Activated CD4-positive, alpha-beta T cell treated with anti-CD3 and anti-CD28 coated beads, Interleukin-2, amount 10 ng/mL, durations not matched to agents 24 days and 14 days (primary cell): ENCODE measurements around the gene RIPOR2. TPM values are rescaled to one million over a fixed set of nuclear protein-coding genes. Genes with fewer than 3 reads are reported as not detected.
A peak's percentile ranks its signal among the peaks of the same experiment; 100 is the strongest.
"Not testable (repeated sequence)": the region's sequence is repeated elsewhere in the genome, so short reads cannot be mapped to it uniquely, and the experiment has no call there.

ENCODE experiments used
- DNase-seq: peaks from one replicate; pipeline ENCODE4 v3.0.0; 2022
- H3K27ac Mint-ChIP-seq: one replicate; pipeline ENCODE4 v1.8.0; 2022; ENCODE audit warnings: mild to moderate bottlenecking, mixed read lengths
- H3K27me3 Mint-ChIP-seq: one replicate; pipeline ENCODE4 v1.8.0; 2022; ENCODE audit warnings: mixed read lengths
- H3K36me3 Mint-ChIP-seq: one replicate; pipeline ENCODE4 v1.8.0; 2022; ENCODE audit warnings: low read depth, mild to moderate bottlenecking, mixed read lengths
- H3K4me1 Mint-ChIP-seq: one replicate; pipeline ENCODE4 v1.8.0; 2021; ENCODE audit warnings: mixed read lengths
- H3K4me3 Mint-ChIP-seq: one replicate; pipeline ENCODE4 v1.8.0; 2022; ENCODE audit warnings: mild to moderate bottlenecking, moderate library complexity, mixed read lengths
- H3K9me3 Mint-ChIP-seq: one replicate; pipeline ENCODE4 v1.8.0; 2021; ENCODE audit warnings: mixed read lengths
- intact Hi-C: fragments of 100-400 bp; cut with micrococcal nuclease; formaldehyde crosslinking; loops from one replicate; pipeline ENCODE4 v1.15.1; 2023
- total RNA-seq: library from RNA; stranded (reverse); gene quantifications from 2 replicates; pipeline ENCODE4 v1.2.3, GENCODE V29; 2022

Gene RIPOR2
- total RNA-seq, 1 donor from 2014 or later = 25.3 TPM

DNA sequence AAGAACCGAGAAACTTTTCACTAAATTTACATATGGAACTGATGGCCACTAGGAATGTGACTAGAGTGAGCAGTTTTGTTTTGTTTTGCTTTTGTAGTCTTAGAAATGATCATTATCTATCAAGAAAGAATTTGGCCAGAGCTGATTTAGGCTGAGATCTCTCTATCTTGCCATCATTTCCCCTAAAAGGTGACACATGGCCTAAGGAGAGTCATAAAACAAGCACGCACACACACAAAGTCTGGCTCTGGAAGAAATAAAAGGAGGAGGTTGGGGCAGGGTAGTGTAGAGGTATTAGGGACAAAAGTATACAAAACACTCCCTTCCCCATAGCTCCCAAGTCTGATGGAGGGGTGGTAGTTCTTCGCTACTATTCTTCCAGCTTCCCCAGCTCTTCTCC lies 56.4 kb downstream of the RIPOR2 start:
- H3K36me3 Mint-ChIP-seq = peaks cover 72% of the 10 kb centered on the region
- no peaks in the 10 kb centered on the region for H3K27me3 Mint-ChIP-seq
- no peaks in the 10 kb centered on the region for H3K9me3 Mint-ChIP-seq
- peaks cover 47% of the 10 kb centered on the region for H3K4me1 Mint-ChIP-seq
- DNase-seq = no peak
- H3K4me3 Mint-ChIP-seq = no peak overlapping the region
- intact Hi-C loops = no loop called here
- H3K27ac Mint-ChIP-seq = peak overlapping the region; percentile 45

DNA sequence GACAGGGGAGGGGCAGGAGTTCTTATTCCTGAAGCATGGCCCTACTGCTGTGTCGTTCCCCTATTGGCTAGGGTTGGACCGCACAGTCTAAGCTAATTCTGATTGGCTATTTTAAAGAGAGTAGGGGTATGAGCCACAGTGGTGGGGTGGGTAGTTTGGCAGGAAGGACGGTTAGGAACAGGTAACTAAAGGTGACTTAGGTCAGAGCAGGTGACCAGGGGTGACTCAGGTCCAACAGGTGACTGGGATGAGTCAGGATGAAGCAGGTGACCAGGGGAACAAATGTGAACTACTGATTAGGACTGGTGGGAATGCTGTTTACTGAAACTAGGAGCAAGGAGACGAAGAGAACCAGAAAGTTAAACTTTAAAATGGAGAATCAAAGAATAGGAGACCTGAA lies 58.0 kb downstream of the RIPOR2 start:
- H3K4me1 Mint-ChIP-seq = peaks cover 35% of the 10 kb centered on the region
- H3K4me3 Mint-ChIP-seq, DNase-seq, intact Hi-C loops, H3K9me3 Mint-ChIP-seq, H3K27me3 Mint-ChIP-seq: not testable (repeated sequence)
- peak overlapping the region; percentile 82 for H3K27ac Mint-ChIP-seq
- peaks cover 77% of the 10 kb centered on the region for H3K36me3 Mint-ChIP-seq

DNA sequence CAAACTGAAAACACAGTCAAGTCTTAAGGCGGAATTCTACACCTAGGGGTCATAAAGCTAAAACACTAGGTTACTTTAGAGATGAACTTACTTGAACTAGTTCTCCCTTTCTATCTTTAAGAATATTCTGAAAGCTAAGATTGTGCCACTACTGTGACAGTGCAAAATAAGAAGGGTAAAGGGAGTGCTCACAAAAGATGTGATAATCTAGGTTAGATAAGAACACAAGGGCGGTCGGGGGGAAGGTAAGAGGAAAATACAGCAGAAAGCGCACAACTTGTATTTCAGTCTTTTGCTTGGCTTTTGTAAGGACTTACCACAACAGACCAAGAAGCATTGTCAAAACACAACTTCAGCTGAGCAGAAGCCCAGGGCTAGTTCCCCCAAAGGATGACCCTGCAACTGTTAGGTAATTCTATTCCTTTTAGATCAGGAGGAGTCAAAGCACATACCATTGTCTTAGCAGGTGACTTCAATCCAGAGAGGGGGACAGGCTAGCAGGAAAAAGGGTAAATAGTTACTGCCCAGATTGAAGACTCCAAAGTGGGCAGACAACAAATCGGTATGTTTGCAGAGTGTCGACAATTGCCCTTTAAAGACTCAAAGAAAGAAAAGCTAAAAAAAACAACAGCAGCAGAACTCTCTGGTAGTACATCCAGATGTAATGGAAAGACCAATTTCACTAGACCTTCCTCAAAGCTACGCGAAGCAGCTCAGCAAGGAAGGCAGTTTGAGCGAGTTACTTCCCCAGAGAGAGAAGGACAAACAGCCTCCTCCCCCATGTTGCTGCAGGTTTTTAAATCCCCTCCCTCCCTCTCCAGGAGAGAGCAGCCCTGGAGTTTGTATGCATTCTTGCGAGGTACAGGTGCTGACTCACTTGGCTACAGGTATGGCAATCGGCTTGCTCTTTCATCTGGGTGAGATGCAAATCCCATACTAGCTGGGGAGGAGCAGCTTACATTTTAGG lies 59.0 kb downstream of the RIPOR2 start:
- Mint-ChIP-seq H3K27ac (peak overlapping the region; percentile 57), H3K4me1 (peaks cover 29% of the 10 kb centered on the region), H3K27me3 (no peaks in the 10 kb centered on the region), H3K4me3 (no peak overlapping the region), H3K9me3 (no peaks in the 10 kb centered on the region), H3K36me3 (peaks cover 80% of the 10 kb centered on the region)
- intact Hi-C loops = no loop called here
- no peak for DNase-seq

DNA sequence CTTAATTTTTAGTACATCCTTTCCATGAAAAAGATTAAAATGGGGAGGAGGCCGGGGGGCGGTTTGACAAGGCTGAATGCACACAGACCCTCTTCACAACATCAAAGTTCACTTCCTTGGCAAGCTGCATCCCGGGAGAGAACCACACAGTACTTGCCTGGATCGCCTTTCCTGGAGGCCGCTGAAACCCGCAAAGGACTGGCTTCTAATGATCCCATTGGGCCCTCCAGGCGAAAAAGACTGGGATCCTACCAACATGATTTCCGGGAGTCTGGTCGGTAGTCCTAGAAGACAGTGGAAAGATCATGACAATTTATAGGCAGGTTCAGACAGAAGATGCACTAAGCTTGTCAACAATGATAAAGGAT lies 60.2 kb downstream of the RIPOR2 start:
- Mint-ChIP-seq H3K36me3 (peaks cover 82% of the 10 kb centered on the region), H3K4me1 (peaks cover 23% of the 10 kb centered on the region), H3K4me3 (no peak overlapping the region), H3K9me3 (no peaks in the 10 kb centered on the region), H3K27me3 (no peaks in the 10 kb centered on the region), H3K27ac (no peak overlapping the region)
- intact Hi-C loops = no loop called here
- DNase-seq = no peak

DNA sequence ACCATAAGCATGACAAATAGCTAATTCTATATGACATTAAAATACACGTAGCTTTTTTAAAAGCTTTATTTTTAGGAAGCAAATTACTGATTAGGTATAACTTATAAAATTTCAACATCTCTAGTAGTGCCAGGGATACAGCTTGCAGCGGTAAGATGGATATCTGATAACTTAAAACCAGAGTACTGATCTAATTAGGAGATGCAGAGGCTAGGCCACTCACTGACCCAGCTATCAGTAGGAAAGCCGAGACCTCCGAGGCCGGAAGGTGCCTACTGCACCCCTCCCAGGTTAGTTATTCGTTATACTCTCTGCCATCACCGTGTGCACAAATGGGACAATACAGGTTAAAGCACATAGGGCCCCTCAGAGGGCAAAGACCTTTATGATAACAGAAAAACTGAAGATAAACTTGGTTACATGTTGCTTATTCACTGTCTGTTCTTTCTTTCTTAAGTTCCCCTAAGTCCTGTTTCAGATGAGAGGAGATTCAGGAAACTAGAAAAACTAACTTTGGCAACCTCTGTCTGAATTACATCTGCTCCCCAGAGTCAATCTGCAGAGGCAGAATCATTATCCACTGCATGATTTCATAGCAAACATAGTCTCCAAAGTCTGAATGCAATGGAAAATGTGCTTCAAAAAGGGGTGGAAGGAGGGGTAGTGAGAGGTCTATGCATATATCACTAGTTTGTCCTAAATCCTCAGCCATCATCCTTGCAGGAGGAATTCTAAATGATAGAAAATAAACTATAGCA lies 60.8 kb downstream of the RIPOR2 start:
- H3K4me1 Mint-ChIP-seq = peaks cover 20% of the 10 kb centered on the region
- H3K4me3 Mint-ChIP-seq = no peak overlapping the region
- intact Hi-C loops = no loop called here
- H3K9me3 Mint-ChIP-seq = no peaks in the 10 kb centered on the region
- no peak for DNase-seq
- H3K27me3 Mint-ChIP-seq = no peaks in the 10 kb centered on the region
- H3K36me3 Mint-ChIP-seq = peaks cover 82% of the 10 kb centered on the region
- no peak overlapping the region for H3K27ac Mint-ChIP-seq

DNA sequence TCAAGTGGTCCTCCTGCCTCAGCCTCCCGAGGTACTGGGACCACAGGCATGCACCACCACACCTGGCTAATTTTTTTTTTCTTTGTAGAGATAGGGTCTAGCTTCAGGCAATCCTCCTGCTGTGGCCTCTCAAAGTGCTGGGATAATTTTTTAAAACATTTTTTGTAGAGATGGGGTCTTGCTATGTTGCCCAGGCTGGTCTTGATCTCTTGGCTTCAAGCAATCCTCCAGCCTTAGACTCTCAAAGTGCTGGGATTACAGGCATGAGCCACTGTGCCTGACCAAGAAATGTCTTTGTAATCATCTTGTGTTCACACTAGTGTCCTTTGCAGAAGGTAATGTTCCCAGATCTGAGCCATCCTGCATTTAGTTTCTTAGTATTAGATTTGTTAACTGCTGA lies 61.6 kb downstream of the RIPOR2 start:
- Mint-ChIP-seq H3K4me1 (peaks cover 14% of the 10 kb centered on the region), H3K27me3 (no peaks in the 10 kb centered on the region), H3K9me3 (no peaks in the 10 kb centered on the region), H3K4me3 (no peak overlapping the region), H3K36me3 (peaks cover 74% of the 10 kb centered on the region), H3K27ac (peak overlapping the region; percentile 25)
- no peak for DNase-seq
- intact Hi-C loops = no loop called here

DNA sequence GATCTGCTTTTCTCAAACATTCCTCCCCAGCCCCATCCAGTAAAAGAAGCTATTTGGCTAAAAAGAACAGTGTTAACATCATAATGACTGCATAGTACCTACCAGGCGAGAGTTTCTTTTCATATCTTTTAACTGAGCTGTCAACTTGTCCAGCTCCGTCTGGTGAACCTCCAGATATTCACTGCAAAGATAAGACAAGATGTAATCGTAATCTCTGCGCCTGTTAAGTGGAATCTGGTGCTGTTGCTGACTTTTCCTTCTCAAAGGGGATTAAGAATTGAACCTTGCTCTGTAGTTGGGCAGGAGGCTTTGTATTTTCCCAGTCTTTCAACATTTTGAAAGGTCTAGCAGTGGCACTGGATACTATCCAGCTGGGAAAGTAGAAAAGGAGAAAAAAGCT lies 63.0 kb downstream of the RIPOR2 start:
- Mint-ChIP-seq H3K36me3 (peaks cover 77% of the 10 kb centered on the region), H3K4me3 (no peak overlapping the region), H3K4me1 (peaks cover 14% of the 10 kb centered on the region), H3K9me3 (no peaks in the 10 kb centered on the region), H3K27ac (no peak overlapping the region), H3K27me3 (no peaks in the 10 kb centered on the region)
- no peak for DNase-seq
- intact Hi-C loops = no loop called here

DNA sequence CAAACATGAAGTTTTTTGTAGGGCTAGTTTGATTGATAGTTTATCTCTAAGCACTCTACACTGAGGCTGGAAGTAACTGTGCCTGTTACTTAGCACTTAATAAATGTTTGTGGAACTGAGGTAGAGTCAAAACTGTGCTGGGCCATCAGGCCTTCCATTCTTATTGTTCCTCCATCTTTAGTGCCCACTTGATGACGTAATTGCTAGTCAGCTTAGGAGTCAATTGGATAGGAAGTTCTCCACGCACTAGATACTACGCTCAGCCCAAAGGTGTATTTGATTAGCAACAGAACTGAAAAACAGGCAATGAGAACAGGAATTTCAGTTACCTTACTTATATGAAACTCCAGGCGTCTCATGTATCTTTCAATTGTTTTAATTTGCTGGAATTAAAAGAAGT lies 67.0 kb downstream of the RIPOR2 start:
- Mint-ChIP-seq H3K36me3 (peaks cover 67% of the 10 kb centered on the region), H3K27me3 (no peaks in the 10 kb centered on the region), H3K4me1 (peaks cover 25% of the 10 kb centered on the region), H3K27ac (no peak overlapping the region), H3K4me3 (no peak overlapping the region), H3K9me3 (no peaks in the 10 kb centered on the region)
- intact Hi-C loops = no loop called here
- no peak for DNase-seq

DNA sequence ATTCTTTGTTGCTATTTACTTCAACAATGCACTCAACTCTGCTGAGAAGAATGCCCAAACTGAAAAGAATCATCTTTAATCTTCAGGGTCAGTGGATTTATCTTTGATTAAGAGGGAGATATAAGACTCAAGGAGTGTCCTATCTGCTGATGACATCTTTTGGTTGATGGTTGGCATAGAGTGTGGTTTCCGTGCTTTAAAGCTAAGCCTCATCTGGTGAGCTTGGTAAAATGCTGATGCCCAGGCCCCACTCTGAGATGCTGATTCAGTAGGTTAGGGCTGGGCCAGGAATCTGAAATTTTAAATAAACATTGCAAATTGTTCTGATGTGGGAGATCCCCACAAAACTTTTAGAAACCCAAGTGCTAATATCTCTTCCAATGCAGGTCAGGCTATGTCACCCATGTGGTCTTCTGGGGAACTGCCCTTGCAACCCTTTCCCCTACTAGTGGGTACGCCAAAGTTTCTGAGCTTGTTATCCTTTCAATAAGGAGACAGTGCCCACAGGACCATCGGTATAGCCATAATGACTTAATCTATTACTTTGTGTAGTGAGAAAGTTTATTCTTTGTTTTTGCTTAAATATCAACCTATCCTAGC lies 68.6 kb downstream of the RIPOR2 start:
- Mint-ChIP-seq H3K36me3 (peaks cover 60% of the 10 kb centered on the region), H3K9me3 (no peaks in the 10 kb centered on the region), H3K4me1 (peaks cover 36% of the 10 kb centered on the region), H3K4me3 (no peak overlapping the region), H3K27me3 (no peaks in the 10 kb centered on the region), H3K27ac (peak overlapping the region; percentile 37)
- intact Hi-C loops = no loop called here
- no peak for DNase-seq

DNA sequence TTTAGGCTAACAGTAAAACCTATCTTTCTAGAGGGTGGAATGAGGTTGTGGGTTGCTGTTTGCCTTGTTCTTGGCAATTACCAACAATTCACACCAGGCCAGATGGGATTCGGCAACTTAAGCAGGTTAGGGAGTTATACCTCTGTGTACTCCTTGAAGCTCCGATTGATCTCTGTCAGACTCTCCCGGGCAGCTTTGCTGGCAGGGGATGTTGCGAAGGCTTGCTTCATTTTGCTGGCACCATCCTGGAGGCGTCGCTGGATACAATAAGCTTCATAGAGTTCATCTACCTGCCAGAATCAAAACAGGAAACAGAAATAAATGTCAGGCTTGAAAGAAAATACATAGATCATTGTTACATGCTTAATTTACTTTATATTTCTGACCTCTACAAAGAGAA lies 70.6 kb downstream of the RIPOR2 start:
- Mint-ChIP-seq H3K9me3 (no peaks in the 10 kb centered on the region), H3K4me3 (no peak overlapping the region), H3K4me1 (peaks cover 55% of the 10 kb centered on the region), H3K27ac (peak overlapping the region; percentile 68), H3K36me3 (peaks cover 63% of the 10 kb centered on the region), H3K27me3 (no peaks in the 10 kb centered on the region)
- intact Hi-C loops = no loop called here
- no peak for DNase-seq

DNA sequence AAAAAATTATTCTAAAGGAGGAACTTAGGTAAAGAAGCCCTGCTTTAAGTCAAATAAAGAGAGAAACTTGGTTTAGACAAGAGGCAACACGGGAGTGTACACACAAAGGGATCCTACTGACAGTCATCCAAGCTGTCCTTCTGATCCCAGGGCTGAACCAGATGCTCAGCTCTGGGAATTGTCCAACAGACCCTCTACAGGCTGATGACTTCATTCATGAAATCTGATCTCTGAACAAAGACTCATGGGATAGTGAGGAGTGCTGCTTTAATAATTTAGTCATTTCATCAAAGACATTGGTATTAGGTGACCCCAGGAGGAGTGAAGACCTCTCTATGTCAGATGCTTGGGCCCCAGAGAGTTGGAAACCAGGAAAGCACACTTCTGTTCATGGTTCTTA lies 71.4 kb downstream of the RIPOR2 start:
- DNase-seq = no peak
- H3K9me3 Mint-ChIP-seq = no peaks in the 10 kb centered on the region
- H3K27ac Mint-ChIP-seq = no peak overlapping the region
- no peaks in the 10 kb centered on the region for H3K27me3 Mint-ChIP-seq
- no peak overlapping the region for H3K4me3 Mint-ChIP-seq
- peaks cover 63% of the 10 kb centered on the region for H3K4me1 Mint-ChIP-seq
- intact Hi-C loops = no loop called here
- H3K36me3 Mint-ChIP-seq = peaks cover 70% of the 10 kb centered on the region

DNA sequence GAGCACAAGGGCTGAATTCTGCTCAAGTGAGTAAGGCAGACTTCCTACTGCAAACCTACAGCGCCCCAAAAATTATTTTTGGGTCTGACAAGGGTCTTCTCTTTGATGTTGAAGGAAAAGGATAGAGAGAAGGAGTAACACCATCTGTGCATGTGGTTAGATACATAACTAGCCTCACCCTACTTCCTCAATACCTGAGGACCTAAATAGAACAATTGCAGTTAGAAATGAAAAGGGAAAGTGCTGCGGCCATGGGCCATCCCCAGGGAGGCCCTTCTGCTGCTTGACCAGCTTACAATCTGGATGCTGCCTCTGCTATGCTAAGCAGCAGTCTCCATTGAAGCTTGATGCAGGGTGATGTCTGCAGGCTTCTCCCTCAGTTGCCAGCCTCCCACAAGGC lies 73.8 kb downstream of the RIPOR2 start:
- Mint-ChIP-seq H3K9me3 (no peaks in the 10 kb centered on the region), H3K27ac (peak overlapping the region; percentile 65), H3K27me3 (no peaks in the 10 kb centered on the region), H3K36me3 (peaks cover 66% of the 10 kb centered on the region), H3K4me3 (no peak overlapping the region), H3K4me1 (peaks cover 80% of the 10 kb centered on the region)
- DNase-seq = no peak
- intact Hi-C loops = no loop called here

DNA sequence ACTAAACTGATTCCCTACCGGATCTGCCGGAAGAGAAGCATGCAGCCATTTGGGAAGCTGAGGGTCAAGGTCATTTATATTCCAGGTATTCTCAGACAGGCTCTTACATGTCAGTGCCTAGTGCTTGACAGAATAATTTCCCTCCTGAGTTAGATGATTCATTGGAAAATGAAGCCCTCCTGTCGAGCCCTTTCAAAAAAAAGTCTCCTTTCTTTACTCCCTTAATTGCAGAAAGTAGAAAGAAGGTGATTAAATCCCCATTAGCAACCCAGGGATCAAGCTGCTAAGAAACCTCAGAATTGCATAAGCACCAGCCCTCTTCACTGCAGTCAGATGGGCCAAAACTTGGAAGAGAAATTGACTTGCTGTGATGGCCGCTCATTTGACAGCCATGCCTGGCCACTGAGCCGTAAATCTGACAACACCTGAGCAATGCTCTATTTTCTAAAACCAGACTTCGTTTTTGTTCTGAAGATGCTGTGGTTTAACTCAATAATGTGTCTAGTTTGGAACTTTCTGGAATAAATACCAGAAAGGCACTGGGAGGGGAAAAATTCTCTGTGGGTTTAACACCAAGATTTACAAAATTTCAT lies 76.1 kb downstream of the RIPOR2 start:
- no peak for DNase-seq
- Mint-ChIP-seq H3K27ac (peak overlapping the region; percentile 91), H3K27me3 (no peaks in the 10 kb centered on the region), H3K9me3 (no peaks in the 10 kb centered on the region), H3K36me3 (peaks cover 59% of the 10 kb centered on the region), H3K4me3 (peak overlapping the region; percentile 71), H3K4me1 (peaks cover 80% of the 10 kb centered on the region)
- intact Hi-C loops = no loop called here

DNA sequence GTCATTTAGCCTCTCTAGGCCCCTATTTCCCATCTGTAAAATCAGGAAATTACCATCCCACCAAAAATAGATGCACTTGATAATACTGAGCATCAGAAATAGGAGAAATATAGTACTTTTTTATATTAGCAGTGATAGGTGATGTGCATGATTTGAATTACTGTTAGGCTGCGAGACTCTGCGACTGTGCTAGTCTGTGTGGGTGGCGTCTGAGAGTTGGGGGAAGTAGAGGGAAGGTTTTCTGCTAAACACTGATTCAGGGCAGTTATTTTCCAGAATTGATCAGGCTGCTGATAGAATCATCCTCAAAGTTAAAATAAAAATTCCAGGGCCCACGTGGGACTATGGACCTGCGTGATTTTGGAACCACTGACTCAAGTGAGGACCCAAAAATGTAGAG lies 76.6 kb downstream of the RIPOR2 start:
- Mint-ChIP-seq H3K4me1 (peaks cover 75% of the 10 kb centered on the region), H3K36me3 (peaks cover 55% of the 10 kb centered on the region), H3K4me3 (peak overlapping the region; percentile 71), H3K9me3 (no peaks in the 10 kb centered on the region), H3K27me3 (no peaks in the 10 kb centered on the region), H3K27ac (peak overlapping the region; percentile 91)
- DNase-seq = no peak
- intact Hi-C loops = no loop called here
